HEK293 (cell line): ENCODE results near the gene MIEN1.

Source experiments
- CTCF ChIA-PET: fragments of 350-600 bp; formaldehyde crosslinking; extraction: SDS; loops from one replicate; lab custom pipeline; 2021; ENCODE audit warnings: antibody characterized with exemption; lab: Yijun Ruan, JAX
- POLR2A ChIA-PET: fragments of 300-600 bp; formaldehyde crosslinking; extraction: SDS; loops from one replicate; lab custom pipeline; 2020; ENCODE audit warnings: antibody characterized with exemption, inconsistent platforms; lab: Yijun Ruan, JAX
- H3K27ac ChIP-seq: fragments of 200-500 bp; sonication (Bioruptor generic); 2 replicates; pipeline ENCODE4 v1.5.1; 2014; ENCODE audit warnings: low read depth, low read length, control low read depth, inconsistent platforms; ENCODE audit errors: extremely low read depth
- H3K36me3 ChIP-seq, 2 experiments: fragments of 200-500 bp in 1 of 2; sonication (Bioruptor generic) in 1 of 2; 1 replicate in 1 of 2; 2 replicates in 1 of 2; pipeline ENCODE4 v1.5.1; 2014 to 2017; ENCODE audit warnings: inconsistent platforms in 2 of 2, low read length in 2 of 2; ENCODE audit not compliant: control insufficient read depth in 2 of 2, insufficient read depth in 1 of 2
- H3K4me1 ChIP-seq: fragments of 200-500 bp; sonication (Bioruptor generic); 2 replicates; pipeline ENCODE4 v1.5.1; 2014; ENCODE audit warnings: mild to moderate bottlenecking, low read length, inconsistent platforms; ENCODE audit not compliant: control insufficient read depth, insufficient read depth
- H3K4me3 ChIP-seq: 2 replicates; pipeline ENCODE4 v1.5.1; 2011; ENCODE audit warnings: low read depth, mild to moderate bottlenecking, control low read depth, low read length, moderate library complexity
- H3K9me3 ChIP-seq: fragments of 200-500 bp; sonication (Bioruptor generic); 2 replicates; pipeline ENCODE4 v1.5.1; 2014; ENCODE audit warnings: low read depth, low read length, inconsistent platforms; ENCODE audit not compliant: control insufficient read depth, insufficient read depth
- EGR2 ChIP-seq: fragments of 450-650 bp; formaldehyde crosslinking; IDR thresholded peaks from 2 replicates; pipeline ENCODE4 v1.5.1; 2016; ENCODE audit warnings: low read depth, missing biosample characterization, missing genetic modification characterization
- HOXA7 ChIP-seq: sonication (generic); formaldehyde crosslinking; IDR thresholded peaks from 2 replicates; pipeline ENCODE4 v1.8.1; 2022; ENCODE audit warnings: missing genetic modification reagents, borderline replicate concordance
- YY1 ChIP-seq: fragments of 450-650 bp; formaldehyde crosslinking; IDR thresholded peaks from 2 replicates; pipeline ENCODE4 v1.5.1; 2018; ENCODE audit warnings: missing biosample characterization, missing genetic modification characterization
- ZFHX2 ChIP-seq: fragments of 450-650 bp; formaldehyde crosslinking; conservative IDR thresholded peaks from 2 replicates; pipeline ENCODE4 v1.5.1; 2016; ENCODE audit warnings: missing biosample characterization, missing genetic modification characterization
- ZNF138 ChIP-seq: fragments of 450-650 bp; formaldehyde crosslinking; IDR thresholded peaks from 2 replicates; pipeline ENCODE4 v1.5.1; 2016; ENCODE audit warnings: missing biosample characterization, missing genetic modification characterization, borderline replicate concordance
- ZNF174 ChIP-seq: fragments of 450-650 bp; formaldehyde crosslinking; IDR thresholded peaks from 2 replicates; pipeline ENCODE4 v1.5.0; 2017; ENCODE audit warnings: missing biosample characterization, mild to moderate bottlenecking, missing genetic modification characterization
- ZNF19 ChIP-seq: fragments of 450-650 bp; formaldehyde crosslinking; IDR thresholded peaks from 2 replicates; pipeline ENCODE4; 2016; ENCODE audit warnings: missing biosample characterization, missing genetic modification characterization, low read depth
- ZNF274 ChIP-seq, 2 experiments: fragments of 200-500 bp in 1 of 2; fragments of 450-650 bp in 1 of 2; sonication (Bioruptor generic) in 1 of 2; formaldehyde crosslinking in 1 of 2; IDR thresholded peaks; 2 replicates each; pipeline versions ENCODE4 v1.5.1 to v1.6.1; 2014 to 2016; ENCODE audit warnings: borderline replicate concordance in 1 of 2, inconsistent platforms in 1 of 2, low read length in 1 of 2, missing biosample characterization in 1 of 2, missing genetic modification characterization in 1 of 2
- ZNF335 ChIP-seq: fragments of 450-650 bp; formaldehyde crosslinking; conservative IDR thresholded peaks from 2 replicates; pipeline ENCODE4 v1.5.1; 2016; ENCODE audit warnings: missing biosample characterization, missing genetic modification characterization
- ZNF394 ChIP-seq: fragments of 450-650 bp; formaldehyde crosslinking; IDR thresholded peaks from 2 replicates; pipeline ENCODE4 v1.5.1; 2016; ENCODE audit warnings: missing biosample characterization, missing genetic modification characterization, mild to moderate bottlenecking, moderate library complexity, borderline replicate concordance
- ZNF555 ChIP-seq: fragments of 450-650 bp; formaldehyde crosslinking; conservative IDR thresholded peaks from 2 replicates; pipeline ENCODE4 v1.5.1; 2017; ENCODE audit warnings: missing biosample characterization, mild to moderate bottlenecking, missing genetic modification characterization, inconsistent platforms
- ZNF585B ChIP-seq: fragments of 450-650 bp; formaldehyde crosslinking; IDR thresholded peaks from 2 replicates; pipeline ENCODE4 v1.5.1; 2016; ENCODE audit warnings: missing biosample characterization, missing genetic modification characterization
- ZNF626 ChIP-seq: fragments of 450-650 bp; sonication (Bioruptor Pico); formaldehyde crosslinking; IDR thresholded peaks from 2 replicates; pipeline ENCODE4 v1.5.1; 2018; ENCODE audit warnings: missing biosample characterization, missing genetic modification characterization, inconsistent platforms
- ZNF768 ChIP-seq: fragments of 450-650 bp; formaldehyde crosslinking; IDR thresholded peaks from 2 replicates; pipeline ENCODE4 v1.5.1; 2018; ENCODE audit warnings: missing biosample characterization, mild to moderate bottlenecking, missing genetic modification characterization
- ZNF776 ChIP-seq: fragments of 450-650 bp; formaldehyde crosslinking; IDR thresholded peaks from 2 replicates; pipeline ENCODE4 v1.5.0; 2017; ENCODE audit warnings: missing biosample characterization, missing genetic modification characterization, borderline replicate concordance
- ZSCAN16 ChIP-seq: fragments of 450-650 bp; formaldehyde crosslinking; IDR thresholded peaks from 2 replicates; pipeline ENCODE4 v1.5.1; 2016; ENCODE audit warnings: missing biosample characterization, missing genetic modification characterization
- TF ChIP-seq, protein P1 (sequence below): fragments of 450-650 bp; formaldehyde crosslinking; IDR thresholded peaks from 2 replicates; pipeline ENCODE4 v1.5.1; 2016; ENCODE audit warnings: missing biosample characterization, missing genetic modification characterization
- TF ChIP-seq, protein P2 (sequence below): fragments of 450-650 bp; formaldehyde crosslinking; IDR thresholded peaks from 2 replicates; pipeline ENCODE4 v1.5.1; 2016; ENCODE audit warnings: missing biosample characterization, missing genetic modification characterization, low read depth
- TF ChIP-seq, protein P3 (sequence below): fragments of 450-650 bp; formaldehyde crosslinking; IDR thresholded peaks from 2 replicates; pipeline ENCODE4 v1.5.1; 2016; ENCODE audit warnings: missing biosample characterization, missing genetic modification characterization

Gene MIEN1

GRCh38 chr17:39769974-39770587 is 39.7 kb upstream of the MIEN1 start (continued):
- no peak for TF ChIP-seq ZNF768 (tag by site-specific recombination)

DNA sequence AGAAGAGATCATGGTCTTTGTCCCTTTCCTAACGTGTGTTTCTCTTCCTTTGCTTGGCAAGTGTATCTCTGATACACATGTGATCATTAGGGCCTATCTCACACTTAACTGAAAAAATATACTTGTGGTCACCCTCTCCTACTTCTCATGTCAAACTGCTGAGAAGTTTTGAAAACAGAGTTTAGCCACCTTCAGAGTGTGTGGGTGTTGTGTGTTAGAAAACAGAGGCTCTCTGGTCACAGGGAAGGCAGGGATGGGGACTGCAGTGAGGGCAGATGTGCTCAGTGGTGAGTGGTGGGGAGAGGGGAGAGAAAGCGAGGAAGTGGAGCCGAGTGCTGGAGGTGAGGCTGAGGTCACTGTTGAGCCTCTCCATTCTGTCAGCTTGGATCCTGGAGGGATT is 36.8 kb upstream of the MIEN1 start:
- TF ChIP-seq EGR2 (tag by site-specific recombination) (peak; percentile 59), ZFHX2 (peak; percentile 69), ZNF174 (tag by site-specific recombination) (no peak)
- H3K9me3 ChIP-seq: no peaks in the 10 kb centered on the region
- H3K4me1 ChIP-seq: peaks cover 21% of the 10 kb centered on the region
- H3K27ac ChIP-seq: no peak overlapping the region
- no peaks in the 10 kb centered on the region; a peak in 1 of 3 replicates for H3K36me3 ChIP-seq
- CTCF ChIA-PET: no interaction called here
- H3K4me3 ChIP-seq: no peak overlapping the region
- POLR2A ChIA-PET: no interaction called here

DNA sequence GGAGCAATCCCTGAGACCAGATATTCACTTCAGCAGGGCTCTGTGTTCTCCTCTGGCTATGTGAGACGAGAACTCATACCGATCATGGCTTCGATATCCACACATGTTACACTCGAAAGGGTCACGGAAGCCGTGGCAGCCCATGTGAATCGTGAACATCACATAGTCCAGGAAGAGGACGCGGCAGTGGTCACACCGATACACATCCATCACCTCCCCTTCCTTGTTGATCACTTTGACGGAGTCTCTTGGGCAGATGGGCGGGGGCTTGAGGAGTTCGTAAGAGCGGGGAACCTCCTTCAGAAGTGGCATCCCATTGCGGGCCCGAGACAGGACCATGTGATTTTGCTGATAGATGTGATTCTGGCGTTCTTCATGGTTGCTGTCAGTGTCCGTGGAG is 35.4 kb upstream of the MIEN1 start:
- Histone ChIP-seq H3K36me3 (no peaks in the 10 kb centered on the region; a peak in 1 of 3 replicates), H3K4me3 (no peak overlapping the region), H3K27ac (no peak overlapping the region), H3K4me1 (peaks cover 15% of the 10 kb centered on the region), H3K9me3 (no peaks in the 10 kb centered on the region)
- ChIA-PET POLR2A (no interaction called here), CTCF (no interaction called here)
- TF ChIP-seq ZNF626 (tag by site-specific recombination) (no peak), ZNF274 (IDR thresholded peaks at IDR 0.05; ENCODE audit: low read length) (no peak), ZNF274 (tag by site-specific recombination; IDR thresholded peaks at IDR 0.05; ENCODE audit: borderline replicate concordance) (peak; percentile 63; the same call in 1 of the 2 replicates)

DNA sequence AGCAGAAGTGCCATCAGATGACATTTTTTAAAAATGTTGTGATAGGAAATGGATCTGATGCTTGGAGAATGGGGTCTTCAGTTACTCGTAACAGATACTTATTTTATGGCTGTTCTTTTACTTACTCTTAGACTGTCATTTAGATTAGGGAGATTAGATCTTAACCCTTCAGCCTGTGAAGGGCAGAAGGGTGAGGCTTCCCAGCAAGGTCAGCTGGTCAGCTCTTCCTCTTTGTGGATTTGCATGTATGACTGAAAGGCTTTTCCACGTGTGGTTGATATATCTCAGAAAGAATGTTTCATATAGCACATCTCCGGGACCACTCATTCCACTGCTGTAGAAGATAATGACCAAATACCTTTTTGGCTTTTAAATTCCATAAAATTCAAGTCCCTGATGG is 34.8 kb upstream of the MIEN1 start:
- POLR2A ChIA-PET: no interaction called here

More for the DNA sequence above, 34.8 kb upstream of the MIEN1 start:
- Histone ChIP-seq H3K4me3 (no peak overlapping the region), H3K4me1 (peaks cover 9% of the 10 kb centered on the region), H3K27ac (no peak overlapping the region), H3K36me3 (no peaks in the 10 kb centered on the region; a peak in 1 of 3 replicates), H3K9me3 (no peaks in the 10 kb centered on the region)
- TF ChIP-seq ZNF138 (tag by site-specific recombination) (no peak), YY1 (tag by site-specific recombination) (no peak), ZNF776 (tag by site-specific recombination) (no peak), ZNF335 (tag by site-specific recombination) (no peak), ZNF585B (no peak), ZNF394 (tag by site-specific recombination) (no peak), ZNF555 (tag by site-specific recombination) (no peak), HOXA7 (no peak), ZNF19 (tag by site-specific recombination) (no peak), ZSCAN16 (tag by site-specific recombination) (no peak), ZNF768 (tag by site-specific recombination) (no peak)
- TF ChIP-seq, protein P1, sequence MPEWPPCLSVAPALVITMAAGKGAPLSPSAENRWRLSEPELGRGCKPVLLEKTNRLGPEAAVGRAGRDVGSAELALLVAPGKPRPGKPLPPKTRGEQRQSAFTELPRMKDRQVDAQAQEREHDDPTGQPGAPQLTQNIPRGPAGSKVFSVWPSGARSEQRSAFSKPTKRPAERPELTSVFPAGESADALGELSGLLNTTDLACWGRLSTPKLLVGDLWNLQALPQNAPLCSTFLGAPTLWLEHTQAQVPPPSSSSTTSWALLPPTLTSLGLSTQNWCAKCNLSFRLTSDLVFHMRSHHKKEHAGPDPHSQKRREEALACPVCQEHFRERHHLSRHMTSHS (tag by site-specific recombination): no peak
- TF ChIP-seq, protein P2, sequence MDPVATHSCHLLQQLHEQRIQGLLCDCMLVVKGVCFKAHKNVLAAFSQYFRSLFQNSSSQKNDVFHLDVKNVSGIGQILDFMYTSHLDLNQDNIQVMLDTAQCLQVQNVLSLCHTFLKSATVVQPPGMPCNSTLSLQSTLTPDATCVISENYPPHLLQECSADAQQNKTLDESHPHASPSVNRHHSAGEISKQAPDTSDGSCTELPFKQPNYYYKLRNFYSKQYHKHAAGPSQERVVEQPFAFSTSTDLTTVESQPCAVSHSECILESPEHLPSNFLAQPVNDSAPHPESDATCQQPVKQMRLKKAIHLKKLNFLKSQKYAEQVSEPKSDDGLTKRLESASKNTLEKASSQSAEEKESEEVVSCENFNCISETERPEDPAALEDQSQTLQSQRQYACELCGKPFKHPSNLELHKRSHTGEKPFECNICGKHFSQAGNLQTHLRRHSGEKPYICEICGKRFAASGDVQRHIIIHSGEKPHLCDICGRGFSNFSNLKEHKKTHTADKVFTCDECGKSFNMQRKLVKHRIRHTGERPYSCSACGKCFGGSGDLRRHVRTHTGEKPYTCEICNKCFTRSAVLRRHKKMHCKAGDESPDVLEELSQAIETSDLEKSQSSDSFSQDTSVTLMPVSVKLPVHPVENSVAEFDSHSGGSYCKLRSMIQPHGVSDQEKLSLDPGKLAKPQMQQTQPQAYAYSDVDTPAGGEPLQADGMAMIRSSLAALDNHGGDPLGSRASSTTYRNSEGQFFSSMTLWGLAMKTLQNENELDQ (tag by site-specific recombination): no peak
- TF ChIP-seq, protein P3, sequence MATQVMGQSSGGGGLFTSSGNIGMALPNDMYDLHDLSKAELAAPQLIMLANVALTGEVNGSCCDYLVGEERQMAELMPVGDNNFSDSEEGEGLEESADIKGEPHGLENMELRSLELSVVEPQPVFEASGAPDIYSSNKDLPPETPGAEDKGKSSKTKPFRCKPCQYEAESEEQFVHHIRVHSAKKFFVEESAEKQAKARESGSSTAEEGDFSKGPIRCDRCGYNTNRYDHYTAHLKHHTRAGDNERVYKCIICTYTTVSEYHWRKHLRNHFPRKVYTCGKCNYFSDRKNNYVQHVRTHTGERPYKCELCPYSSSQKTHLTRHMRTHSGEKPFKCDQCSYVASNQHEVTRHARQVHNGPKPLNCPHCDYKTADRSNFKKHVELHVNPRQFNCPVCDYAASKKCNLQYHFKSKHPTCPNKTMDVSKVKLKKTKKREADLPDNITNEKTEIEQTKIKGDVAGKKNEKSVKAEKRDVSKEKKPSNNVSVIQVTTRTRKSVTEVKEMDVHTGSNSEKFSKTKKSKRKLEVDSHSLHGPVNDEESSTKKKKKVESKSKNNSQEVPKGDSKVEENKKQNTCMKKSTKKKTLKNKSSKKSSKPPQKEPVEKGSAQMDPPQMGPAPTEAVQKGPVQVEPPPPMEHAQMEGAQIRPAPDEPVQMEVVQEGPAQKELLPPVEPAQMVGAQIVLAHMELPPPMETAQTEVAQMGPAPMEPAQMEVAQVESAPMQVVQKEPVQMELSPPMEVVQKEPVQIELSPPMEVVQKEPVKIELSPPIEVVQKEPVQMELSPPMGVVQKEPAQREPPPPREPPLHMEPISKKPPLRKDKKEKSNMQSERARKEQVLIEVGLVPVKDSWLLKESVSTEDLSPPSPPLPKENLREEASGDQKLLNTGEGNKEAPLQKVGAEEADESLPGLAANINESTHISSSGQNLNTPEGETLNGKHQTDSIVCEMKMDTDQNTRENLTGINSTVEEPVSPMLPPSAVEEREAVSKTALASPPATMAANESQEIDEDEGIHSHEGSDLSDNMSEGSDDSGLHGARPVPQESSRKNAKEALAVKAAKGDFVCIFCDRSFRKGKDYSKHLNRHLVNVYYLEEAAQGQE: no peak
- CTCF ChIA-PET: interaction anchor here (0.7 to 1.1 kb wide), 4 partner anchors 85 to 144 kb away, joined by 3 to 6 read pairs (median 4); no protein-coding TSS in a partner anchor
